Measurements from ENCODE around the gene UNC79.

Gene UNC79

GRCh38 chr14:93655078-93655750 is 224.5 kb downstream of the UNC79 start:
- no peak for TF ChIP-seq POLR2AphosphoS5 (IDR thresholded peaks at IDR 0.05; ENCODE audit: low read depth, low read length)
- no peak for TF ChIP-seq REST (IDR thresholded peaks at IDR 0.05; ENCODE audit: insufficient read depth in 1 of 2, low read depth in 2 of 2, low read length in 2 of 2)
- no peak for TF ChIP-seq TAF1 (IDR thresholded peaks at IDR 0.05; ENCODE audit: borderline replicate concordance, insufficient read depth, low read length)

DNA sequence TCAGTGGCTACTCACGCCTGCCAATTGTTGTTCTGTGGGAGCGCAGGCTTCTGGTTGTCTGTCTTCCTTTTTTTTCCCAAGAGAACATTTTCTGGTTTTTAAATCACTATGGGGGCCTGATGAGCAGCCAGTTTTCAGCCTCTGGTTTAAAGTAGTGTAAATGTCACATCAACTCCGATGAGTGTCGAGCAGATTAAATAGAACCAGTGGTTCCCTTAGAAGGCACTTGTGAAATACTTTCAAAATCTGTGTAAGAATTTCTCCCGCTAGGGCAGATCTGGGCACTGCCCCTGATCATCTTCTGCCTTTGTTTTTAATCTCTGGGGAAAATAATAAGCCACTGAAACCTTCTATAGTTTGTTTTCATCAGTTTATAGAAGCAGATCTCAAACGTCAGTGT is 227.1 kb downstream of the UNC79 start:
- TF ChIP-seq POLR2AphosphoS5 (IDR thresholded peaks at IDR 0.05; ENCODE audit: low read depth, low read length) (no peak), REST (IDR thresholded peaks at IDR 0.05; ENCODE audit: insufficient read depth in 1 of 2, low read depth in 2 of 2, low read length in 2 of 2) (no peak), SIN3A (IDR thresholded peaks at IDR 0.05; ENCODE audit: borderline replicate concordance, insufficient read depth, low read length) (no peak), TAF1 (IDR thresholded peaks at IDR 0.05; ENCODE audit: borderline replicate concordance, insufficient read depth, low read length) (no peak), FOXP2 (optimal IDR thresholded peaks at IDR 0.05; ENCODE audit: borderline replicate concordance, extremely low read depth, extremely low read length, insufficient read depth) (no peak)

- TF ChIP-seq SIN3A (IDR thresholded peaks at IDR 0.05; ENCODE audit: borderline replicate concordance, insufficient read depth, low read length) (no peak), POLR2AphosphoS5 (IDR thresholded peaks at IDR 0.05; ENCODE audit: low read depth, low read length) (no peak), TAF1 (IDR thresholded peaks at IDR 0.05; ENCODE audit: borderline replicate concordance, insufficient read depth, low read length) (no peak), REST (IDR thresholded peaks at IDR 0.05; ENCODE audit: insufficient read depth in 1 of 2, low read depth in 2 of 2, low read length in 2 of 2) (no peak), FOXP2 (optimal IDR thresholded peaks at IDR 0.05; ENCODE audit: borderline replicate concordance, extremely low read depth, extremely low read length, insufficient read depth) (no peak)
Measured at GRCh38 chr14:93663317-93663716, 232.6 kb downstream of the UNC79 start.

DNA sequence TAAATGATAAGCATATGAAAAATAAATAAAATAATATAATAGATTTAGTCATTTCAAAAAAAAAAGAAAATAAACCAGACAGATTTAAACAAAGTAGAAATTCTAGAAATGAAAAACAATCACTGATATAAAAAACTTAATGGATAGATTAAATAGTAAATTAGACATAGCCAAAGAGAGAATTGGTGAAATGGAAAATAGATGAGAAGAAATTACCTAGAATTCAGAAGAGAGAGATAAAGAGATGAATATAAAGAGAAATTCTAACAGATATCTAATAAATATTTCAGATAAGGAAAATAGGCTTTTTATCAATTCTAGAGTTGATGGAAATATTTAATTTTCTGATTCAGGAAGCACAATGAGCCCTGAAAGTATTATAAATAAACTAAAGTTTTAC is 234.4 kb downstream of the UNC79 start:
- no peak for TF ChIP-seq POLR2AphosphoS5 (IDR thresholded peaks at IDR 0.05; ENCODE audit: low read depth, low read length)
- TF ChIP-seq REST (IDR thresholded peaks at IDR 0.05; ENCODE audit: insufficient read depth in 1 of 2, low read depth in 2 of 2, low read length in 2 of 2), result no peak
- no peak for TF ChIP-seq FOXP2 (optimal IDR thresholded peaks at IDR 0.05; ENCODE audit: borderline replicate concordance, extremely low read depth, extremely low read length, insufficient read depth)
- no peak for TF ChIP-seq SIN3A (IDR thresholded peaks at IDR 0.05; ENCODE audit: borderline replicate concordance, insufficient read depth, low read length)

DNA sequence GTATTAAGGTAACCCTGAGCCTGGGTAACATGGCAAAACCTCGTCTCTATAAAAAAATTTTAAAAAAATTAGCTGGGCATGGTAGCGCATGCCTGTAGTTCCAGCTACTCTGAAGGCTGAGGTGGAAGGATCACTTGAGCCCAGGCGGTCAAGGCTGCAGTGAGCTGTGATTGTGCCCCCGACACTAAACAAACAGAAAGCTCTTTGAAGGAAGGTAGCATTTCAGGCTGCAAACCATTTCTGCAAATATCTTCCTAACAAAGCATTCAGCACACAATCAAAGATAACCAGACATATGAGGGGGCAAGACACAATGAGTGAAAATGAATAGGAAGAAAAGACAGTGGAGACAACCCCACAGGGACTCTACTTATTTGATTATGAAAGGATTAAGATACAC is 238.9 kb downstream of the UNC79 start:
- TF ChIP-seq TAF1 (IDR thresholded peaks at IDR 0.05; ENCODE audit: borderline replicate concordance, insufficient read depth, low read length), result no peak
- no peak for TF ChIP-seq SIN3A (IDR thresholded peaks at IDR 0.05; ENCODE audit: borderline replicate concordance, insufficient read depth, low read length)
- no peak for TF ChIP-seq FOXP2 (optimal IDR thresholded peaks at IDR 0.05; ENCODE audit: borderline replicate concordance, extremely low read depth, extremely low read length, insufficient read depth)
- no peak for TF ChIP-seq REST (IDR thresholded peaks at IDR 0.05; ENCODE audit: insufficient read depth in 1 of 2, low read depth in 2 of 2, low read length in 2 of 2)
- TF ChIP-seq POLR2AphosphoS5 (IDR thresholded peaks at IDR 0.05; ENCODE audit: low read depth, low read length), result no peak

All from PFSK-1 (cell line).